Measurements from ENCODE around the gene CSF3.
"Not testable (repeated sequence)": the region's sequence is repeated elsewhere in the genome, so short reads cannot be mapped to it uniquely, and the experiment has no call there.

CSF3 gene

DNA sequence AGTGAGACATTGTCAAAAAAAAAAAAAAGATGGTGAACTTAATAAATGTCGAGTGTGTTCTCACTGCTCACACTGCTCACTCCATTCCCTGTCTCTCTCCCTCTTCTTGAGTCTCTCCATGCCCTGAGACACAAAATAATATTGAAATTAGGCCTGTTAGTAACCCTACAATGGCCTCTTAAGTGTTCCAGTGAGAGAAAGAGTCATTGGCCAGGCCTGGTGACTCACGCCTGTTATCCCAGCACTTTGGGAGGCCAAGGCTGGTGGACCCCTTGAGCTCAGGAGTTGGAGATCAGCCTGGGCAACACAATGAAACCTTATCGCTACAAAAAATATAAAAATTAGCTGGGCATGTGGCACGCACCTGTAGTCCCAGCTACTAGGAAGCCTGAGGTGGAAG, 16.2 kb upstream of the CSF3 start:
- no peak for DNase-seq

GRCh38 chr17:40000161-40000560, 15.1 kb upstream of the CSF3 start:
- no peak for DNase-seq

GRCh38 chr17:40001335-40001734, 13.9 kb upstream of the CSF3 start:
- DNase-seq, result not testable (repeated sequence)

DNA sequence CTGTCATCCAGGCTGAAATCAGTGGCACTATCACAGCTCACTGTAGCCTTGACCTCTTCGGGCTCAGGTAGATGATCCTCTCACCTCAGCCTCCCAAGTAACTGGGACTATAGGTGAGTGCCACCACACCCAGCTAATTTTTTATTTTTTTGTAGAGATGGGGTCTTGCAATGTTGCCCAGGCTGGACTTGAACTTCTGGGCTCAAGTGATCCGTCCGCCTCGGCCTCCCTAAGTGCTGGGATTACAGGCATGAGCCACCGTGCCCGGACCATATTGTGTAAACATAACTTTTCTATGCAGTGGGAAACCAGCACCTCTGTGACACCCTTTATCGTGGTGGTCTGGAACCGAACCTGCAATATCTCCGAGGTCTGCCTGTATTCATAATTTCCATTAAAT, 11.2 kb upstream of the CSF3 start:
- DNase-seq, result no peak

DNA sequence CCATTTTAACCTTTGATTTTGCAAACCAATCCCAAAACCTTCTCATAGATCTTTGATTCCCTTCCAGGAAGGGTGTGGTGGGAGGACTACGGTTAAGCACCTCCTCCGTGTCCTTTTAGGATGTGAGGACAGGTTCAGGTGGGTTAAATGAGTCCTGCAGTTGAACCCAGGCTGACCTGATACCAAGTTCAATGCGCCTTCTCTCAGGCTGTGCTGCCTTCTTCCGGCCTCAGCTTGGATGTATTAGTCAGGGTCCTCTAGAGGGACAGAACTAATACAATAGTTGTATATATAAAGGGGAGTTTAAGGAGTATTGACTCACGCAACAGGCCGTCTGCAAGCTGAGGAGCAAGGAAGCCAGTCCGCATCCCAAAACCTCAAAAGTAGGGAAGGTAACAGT, 10.5 kb upstream of the CSF3 start:
- no peak for DNase-seq

DNA sequence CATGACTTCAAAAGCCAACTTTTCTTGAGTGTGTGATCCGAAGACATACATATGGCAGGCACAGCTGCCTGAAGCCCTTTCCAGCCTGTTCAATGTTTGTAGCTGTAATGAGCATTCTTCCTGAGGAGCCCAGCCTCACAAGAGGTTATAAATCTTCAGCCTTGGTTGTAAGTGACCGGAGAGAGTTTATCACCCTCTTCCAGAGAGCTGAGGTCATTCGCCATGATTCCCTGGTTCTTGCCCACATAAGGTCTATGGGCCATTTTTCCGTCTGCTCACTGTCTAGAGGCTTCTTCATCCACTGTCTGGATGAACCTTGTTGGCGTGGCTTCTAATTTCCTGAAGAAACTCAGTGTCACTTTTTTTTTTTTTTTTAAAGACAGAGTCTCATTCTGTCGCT, 9.7 kb upstream of the CSF3 start:
- no peak for DNase-seq

DNA sequence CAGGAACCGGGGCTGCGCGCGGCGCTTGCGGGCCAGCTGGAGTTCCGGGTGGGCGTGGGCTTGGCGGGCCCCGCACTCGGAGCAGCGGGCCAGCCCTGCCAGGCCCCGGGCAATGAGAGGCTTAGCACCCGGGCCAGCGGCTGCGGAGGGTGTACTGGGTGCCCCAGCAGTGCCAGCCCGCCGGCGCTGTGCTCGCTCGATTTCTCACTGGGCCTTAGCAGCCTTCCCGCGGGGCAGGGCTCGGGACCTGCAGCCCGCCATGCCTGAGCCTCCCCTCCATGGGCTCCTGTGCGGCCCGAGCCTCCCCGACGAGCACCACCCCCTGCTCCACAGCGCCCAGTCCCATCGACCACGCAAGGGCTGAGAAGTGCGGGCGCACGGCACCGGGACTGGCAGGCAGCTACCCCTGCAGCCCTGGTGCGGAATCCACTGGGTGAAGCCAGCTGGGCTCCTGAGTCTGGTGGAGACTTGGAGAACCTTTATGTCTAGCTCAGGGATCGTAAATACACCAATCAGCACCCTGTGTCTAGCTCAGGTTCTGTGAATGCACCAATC, 4.2 kb upstream of the CSF3 start:
- not testable (repeated sequence) for DNase-seq

DNA sequence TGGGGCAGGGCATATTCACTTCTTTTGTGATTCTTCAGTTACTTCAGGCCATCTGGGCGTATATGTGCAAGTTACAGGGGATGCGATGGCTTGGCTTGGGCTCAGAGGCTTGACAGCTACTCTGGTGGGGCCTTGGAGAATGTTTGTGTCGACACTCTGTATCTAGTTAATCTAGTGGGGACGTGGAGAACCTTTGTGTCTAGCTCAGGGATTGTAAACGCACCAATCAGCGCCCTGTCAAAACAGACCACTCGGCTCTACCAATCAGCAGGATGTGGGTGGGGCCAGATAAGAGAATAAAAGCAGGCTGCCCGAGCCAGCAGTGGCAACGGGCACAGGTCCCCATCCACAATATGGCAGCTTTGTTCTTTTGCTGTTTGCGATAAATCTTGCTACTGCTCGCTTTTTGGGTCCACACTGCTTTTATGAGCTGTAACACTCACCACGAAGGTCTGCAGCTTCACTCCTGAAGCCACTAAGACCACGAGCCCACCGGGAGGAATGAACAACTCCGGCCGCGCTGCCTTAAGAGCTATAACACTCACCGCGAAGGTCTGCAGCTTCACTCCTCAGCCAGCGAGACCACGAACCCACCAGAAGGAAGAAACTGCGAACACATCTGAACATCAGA, 3.1 kb upstream of the CSF3 start:
- not testable (repeated sequence) for DNase-seq

- DNase-seq, result no peak
Observed at GRCh38 chr17:40014375-40014980, 762 bp upstream of the CSF3 start.

- no peak for DNase-seq
Observed at GRCh38 chr17:40015998-40016985, 1.1 kb downstream of the CSF3 start.

DNA sequence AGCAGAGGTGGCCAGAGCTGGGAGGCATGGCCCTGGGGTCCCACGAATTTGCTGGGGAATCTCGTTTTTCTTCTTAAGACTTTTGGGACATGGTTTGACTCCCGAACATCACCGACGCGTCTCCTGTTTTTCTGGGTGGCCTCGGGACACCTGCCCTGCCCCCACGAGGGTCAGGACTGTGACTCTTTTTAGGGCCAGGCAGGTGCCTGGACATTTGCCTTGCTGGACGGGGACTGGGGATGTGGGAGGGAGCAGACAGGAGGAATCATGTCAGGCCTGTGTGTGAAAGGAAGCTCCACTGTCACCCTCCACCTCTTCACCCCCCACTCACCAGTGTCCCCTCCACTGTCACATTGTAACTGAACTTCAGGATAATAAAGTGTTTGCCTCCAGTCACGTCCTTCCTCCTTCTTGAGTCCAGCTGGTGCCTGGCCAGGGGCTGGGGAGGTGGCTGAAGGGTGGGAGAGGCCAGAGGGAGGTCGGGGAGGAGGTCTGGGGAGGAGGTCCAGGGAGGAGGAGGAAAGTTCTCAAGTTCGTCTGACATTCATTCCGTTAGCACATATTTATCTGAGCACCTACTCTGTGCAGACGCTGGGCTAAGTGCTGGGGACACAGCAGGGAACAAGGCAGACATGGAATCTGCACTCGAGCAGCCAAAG, 2.3 kb downstream of the CSF3 start:
- no peak for DNase-seq

- no peak for DNase-seq
Observed at GRCh38 chr17:40018211-40019121, 3.2 kb downstream of the CSF3 start.

- DNase-seq, result no peak
Observed at GRCh38 chr17:40019140-40019991, 4.1 kb downstream of the CSF3 start.

GRCh38 chr17:40020146-40020545, 4.9 kb downstream of the CSF3 start:
- DNase-seq, result no peak

DNA sequence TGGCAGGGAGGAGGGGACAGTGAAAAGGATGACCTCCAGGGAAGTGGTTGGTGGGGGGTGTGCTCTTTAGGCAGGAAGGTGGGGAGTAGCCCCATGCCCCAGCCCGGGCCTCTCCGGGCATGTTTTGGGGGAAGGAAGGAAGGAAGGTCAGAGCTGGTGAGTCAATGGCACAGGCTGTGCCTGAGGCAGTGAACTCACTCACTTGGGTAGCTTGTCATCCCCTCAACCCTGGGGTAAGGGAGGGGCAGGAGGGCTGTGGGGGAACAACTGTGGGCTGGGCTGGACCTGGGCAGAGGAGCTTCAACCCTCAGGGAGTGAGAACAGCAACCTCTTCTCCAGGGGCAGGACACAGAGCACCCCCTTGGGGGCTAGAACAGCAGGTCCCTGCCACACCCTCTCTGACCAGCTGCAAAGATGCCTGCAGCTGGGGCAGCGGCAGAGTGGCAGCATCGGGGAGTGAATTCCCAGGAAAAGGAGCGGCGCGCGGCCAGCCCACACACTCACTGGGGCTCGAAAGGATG, 6.3 kb downstream of the CSF3 start:
- no peak for DNase-seq

DNA sequence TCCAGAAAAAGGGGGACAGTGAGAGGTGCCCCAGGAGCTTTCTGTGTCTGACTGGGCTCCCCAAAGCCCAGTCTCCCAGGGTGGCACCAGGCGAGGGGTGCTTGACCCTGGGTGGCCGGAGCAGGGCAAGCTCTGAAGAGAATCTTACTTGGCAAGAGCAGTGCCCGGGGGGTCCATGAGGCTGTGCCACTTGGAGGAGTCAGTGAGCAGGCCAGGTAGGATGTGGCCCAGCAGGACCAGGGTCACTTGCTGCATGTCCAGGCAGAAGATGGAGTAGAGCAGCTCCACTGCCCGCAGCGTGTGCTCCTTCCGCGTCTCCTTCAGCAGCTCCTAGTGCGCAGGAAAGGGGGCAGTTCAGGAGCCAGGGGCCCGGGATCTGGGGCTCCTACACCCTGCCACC, 7.3 kb downstream of the CSF3 start:
- no peak for DNase-seq

DNA sequence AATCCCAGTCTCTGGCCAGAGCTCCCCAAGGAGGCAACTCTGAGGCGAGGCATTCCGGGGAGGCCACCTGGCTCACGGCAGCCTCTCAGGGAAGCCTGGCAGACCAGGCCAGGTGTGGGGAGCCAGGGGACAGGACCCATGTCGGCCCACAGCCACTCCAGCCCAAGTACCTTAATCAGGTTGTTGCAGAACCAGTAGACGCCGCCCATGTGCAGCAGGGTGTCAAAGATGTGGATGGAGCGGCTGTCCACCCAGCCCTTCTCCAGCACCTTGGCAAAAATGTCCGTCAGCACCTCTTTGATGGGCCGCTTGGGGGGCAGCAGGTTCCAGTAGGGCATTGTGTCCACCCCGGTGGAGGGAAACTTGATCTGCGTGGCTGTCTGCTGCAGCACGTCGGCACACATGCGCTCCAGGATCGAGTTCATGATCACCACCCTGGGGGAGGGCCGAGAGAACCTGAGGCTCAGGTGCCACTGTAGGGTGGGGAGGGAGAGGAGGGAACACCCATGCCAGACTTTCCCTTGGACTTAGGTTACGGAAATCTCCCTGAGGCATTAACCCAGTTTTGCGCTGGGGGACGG, 7.8 kb downstream of the CSF3 start:
- no peak for DNase-seq

DNA sequence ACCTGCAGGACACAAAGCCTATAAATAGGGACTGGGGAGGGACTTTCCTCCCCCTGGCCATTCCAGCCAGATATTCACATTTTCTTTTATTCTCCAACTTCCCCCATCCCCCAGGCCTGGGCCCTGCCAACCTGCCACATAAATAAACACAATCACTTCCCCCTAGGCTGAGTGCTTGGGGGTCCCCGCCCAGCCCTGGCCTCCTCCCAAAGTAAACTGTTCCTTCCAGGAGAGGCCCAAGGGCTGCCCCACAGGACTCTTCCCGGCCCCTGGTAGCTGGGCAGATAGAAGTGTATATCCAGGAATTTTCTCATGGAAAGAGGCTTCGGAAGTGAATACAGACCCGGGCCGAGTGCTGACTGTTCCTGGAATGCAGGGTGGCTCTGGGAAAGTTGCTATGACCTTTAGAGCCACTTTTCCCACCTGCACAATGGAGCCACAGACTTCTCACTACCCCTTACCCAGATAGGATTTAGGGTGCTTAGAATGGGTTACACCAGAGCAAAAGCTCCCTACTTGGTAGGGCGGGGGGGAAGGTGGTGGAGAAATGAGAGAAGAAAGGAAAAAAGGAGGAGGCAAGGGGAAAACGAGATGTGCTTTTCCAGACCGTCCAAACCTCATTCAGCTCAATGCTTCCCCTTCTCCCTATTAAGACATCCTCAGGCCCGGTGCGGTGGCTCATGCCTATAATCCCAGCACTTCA, 8.5 kb downstream of the CSF3 start:
- no peak for DNase-seq

DNA sequence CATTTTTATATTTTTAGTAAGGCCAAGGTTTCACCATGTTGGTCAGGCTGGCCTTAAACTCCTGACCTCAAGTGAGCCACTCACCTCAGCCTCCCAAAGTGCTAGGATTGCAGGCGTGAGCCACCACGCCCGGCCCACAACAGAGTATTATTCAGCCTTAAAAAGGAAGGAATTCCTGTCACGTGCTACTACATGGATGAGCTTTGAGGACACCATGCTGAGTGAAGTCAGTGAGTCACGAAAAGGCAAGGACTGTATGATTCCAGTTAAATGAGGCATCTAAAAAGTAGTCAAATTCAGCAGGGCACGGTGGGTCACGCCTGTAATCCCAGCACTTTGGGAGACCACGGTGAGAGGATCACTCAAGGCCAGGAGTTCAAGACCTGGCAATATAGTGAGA, 9.7 kb downstream of the CSF3 start:
- DNase-seq, result no peak

- no peak for DNase-seq
Observed at GRCh38 chr17:40025559-40025958, 10.3 kb downstream of the CSF3 start.

Data from activated CD4-positive, alpha-beta T cell treated with anti-CD3 and anti-CD28 coated beads, Interleukin-10, Interleukin-2, amounts not matched to agents 100 ng/mL and 50 ng/mL, durations not matched to agents 16 hours and 8 hours (primary cell).